Loucy (cell line): ENCODE data around the gene GRM7.

Experiments used
- EZH2phosphoT487 ChIP-seq: fragments of 200-600 bp; IDR thresholded peaks from 2 replicates; pipeline ENCODE4 v1.6.1; 2018; ENCODE audit warnings: antibody characterized with exemption, mild to moderate bottlenecking, moderate library complexity, borderline replicate concordance
- TF ChIP-seq, protein P1 (sequence below): fragments of 200-600 bp; sonication (generic); conservative IDR thresholded peaks from 2 replicates; pipeline ENCODE4 v1.5.1; 2014; ENCODE audit warnings: mild to moderate bottlenecking, antibody characterized with exemption, low read length

DNA sequence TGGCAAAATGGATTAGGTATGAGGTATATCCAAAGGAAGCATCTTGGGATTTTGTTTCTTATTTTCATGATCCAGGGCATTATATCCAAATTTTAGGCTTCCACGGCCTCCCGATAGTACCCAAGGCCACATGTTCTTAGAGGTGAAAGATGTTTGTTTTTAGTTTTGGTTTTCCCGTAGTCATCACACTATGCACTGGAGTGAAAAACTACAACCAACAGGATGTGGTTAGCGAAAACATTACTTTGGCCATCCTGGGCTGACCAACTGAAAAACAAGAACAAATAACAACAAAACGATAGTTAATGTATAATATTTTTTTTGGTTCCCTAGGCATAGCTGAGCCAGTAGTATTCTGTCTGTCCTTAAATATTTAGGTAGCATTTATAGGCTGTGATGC is 749.7 kb downstream of the GRM7 start:
- TF ChIP-seq, protein P1, sequence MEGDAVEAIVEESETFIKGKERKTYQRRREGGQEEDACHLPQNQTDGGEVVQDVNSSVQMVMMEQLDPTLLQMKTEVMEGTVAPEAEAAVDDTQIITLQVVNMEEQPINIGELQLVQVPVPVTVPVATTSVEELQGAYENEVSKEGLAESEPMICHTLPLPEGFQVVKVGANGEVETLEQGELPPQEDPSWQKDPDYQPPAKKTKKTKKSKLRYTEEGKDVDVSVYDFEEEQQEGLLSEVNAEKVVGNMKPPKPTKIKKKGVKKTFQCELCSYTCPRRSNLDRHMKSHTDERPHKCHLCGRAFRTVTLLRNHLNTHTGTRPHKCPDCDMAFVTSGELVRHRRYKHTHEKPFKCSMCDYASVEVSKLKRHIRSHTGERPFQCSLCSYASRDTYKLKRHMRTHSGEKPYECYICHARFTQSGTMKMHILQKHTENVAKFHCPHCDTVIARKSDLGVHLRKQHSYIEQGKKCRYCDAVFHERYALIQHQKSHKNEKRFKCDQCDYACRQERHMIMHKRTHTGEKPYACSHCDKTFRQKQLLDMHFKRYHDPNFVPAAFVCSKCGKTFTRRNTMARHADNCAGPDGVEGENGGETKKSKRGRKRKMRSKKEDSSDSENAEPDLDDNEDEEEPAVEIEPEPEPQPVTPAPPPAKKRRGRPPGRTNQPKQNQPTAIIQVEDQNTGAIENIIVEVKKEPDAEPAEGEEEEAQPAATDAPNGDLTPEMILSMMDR, result no peak
- TF ChIP-seq EZH2phosphoT487, result no peak
